Uterus (tissue), 4 donors: Measurements from ENCODE around the gene FAM50A. TPM values are rescaled to one million over a fixed set of nuclear protein-coding genes. Genes with fewer than 3 reads are reported as not detected.

ENCODE experiments used
- DNase-seq, 2 donors: peaks; one replicate each; pipeline ENCODE4 v3.0.0-alpha.2; 2019 to 2020
- H3K27ac ChIP-seq, 2 donors: fragments of 200-600 bp; sonication (generic); 1 replicate in 1 of 2; 2 replicates in 1 of 2; pipeline ENCODE4 v1.5.1; 2016 to 2018
- H3K27me3 ChIP-seq, 2 donors: fragments of 200-600 bp; sonication (generic); one replicate each; pipeline ENCODE4 v1.5.1; 2018 to 2019; ENCODE audit warnings: control low read depth in 1 of 2
- H3K36me3 ChIP-seq, 2 donors: fragments of 200-600 bp; sonication (generic); one replicate each; pipeline ENCODE4 v1.5.1; 2019; ENCODE audit warnings: control low read depth in 1 of 2
- H3K4me1 ChIP-seq, 2 donors: fragments of 200-600 bp; sonication (generic); one replicate each; pipeline ENCODE4 v1.5.1; 2018 to 2019; ENCODE audit warnings: control low read depth in 1 of 2
- H3K4me3 ChIP-seq, 2 donors: fragments of 200-600 bp; sonication (generic); 1 replicate in 1 of 2; 2 replicates in 1 of 2; pipeline ENCODE4 v1.5.1; 2018 to 2019; ENCODE audit warnings: mild to moderate bottlenecking in 1 of 2
- H3K9me3 ChIP-seq, 2 donors: fragments of 200-600 bp; sonication (generic); one replicate each; pipeline ENCODE4 v1.5.1; 2019; ENCODE audit warnings: control low read depth in 1 of 2
- CTCF ChIP-seq, 4 experiments: fragments of 200-600 bp in 2 of 4; fragments of 450-650 bp in 2 of 4; sonication (generic) in 2 of 4; IDR thresholded peaks; one replicate each; pipeline ENCODE4 v1.5.1; 2016 to 2019; ENCODE audit warnings: antibody characterized with exemption in 4 of 4, mild to moderate bottlenecking in 2 of 4, moderate library complexity in 1 of 4
- POLR2A ChIP-seq, 2 donors: fragments of 450-650 bp; IDR thresholded peaks; one replicate each; pipeline ENCODE4 v1.6.1; 2016; ENCODE audit warnings: antibody characterized with exemption in 2 of 2, mild to moderate bottlenecking in 1 of 2, moderate library complexity in 1 of 2
- intact Hi-C: fragments of 100-400 bp; cut with DNase I; formaldehyde crosslinking; loops from one replicate; pipeline ENCODE4 v1.15.1; 2023; ENCODE audit warnings: low total_unique reads
- total RNA-seq, 4 donors: library from RNA; depleted of rRNA in 3 of 4; stranded (reverse); fragments of >200 nt in 3 of 4; gene quantifications; one replicate each; pipeline versions ENCODE4 v1.1.0 to v1.2.4, GENCODE V29; 2014 to 2023
- donor health status: DM: yes; HTN: yes; CAD: no.

Gene FAM50A
- total RNA-seq, 4 donors from 2014 or later = 16.4 to 48.8 (median 28.3) TPM

DNA sequence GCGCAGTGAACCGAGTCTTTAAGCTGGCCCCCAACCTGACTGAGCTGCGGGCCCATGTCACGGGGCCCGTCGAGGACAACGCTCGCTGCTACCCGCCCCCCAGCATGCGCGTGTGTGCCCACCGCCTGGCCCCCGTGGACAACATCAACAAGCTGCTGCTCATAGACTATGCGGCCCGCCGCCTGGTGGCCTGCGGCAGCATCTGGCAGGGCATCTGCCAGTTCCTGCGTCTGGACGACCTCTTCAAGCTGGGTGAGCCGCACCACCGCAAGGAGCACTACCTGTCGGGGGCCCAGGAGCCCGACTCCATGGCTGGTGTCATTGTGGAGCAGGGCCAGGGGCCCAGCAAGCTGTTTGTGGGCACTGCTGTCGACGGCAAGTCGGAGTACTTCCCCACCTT is 16.4 kb downstream of the FAM50A start:
- intact Hi-C loops = no loop called here
- H3K27ac ChIP-seq = no peak overlapping the region
- no peaks in the 10 kb centered on the region for H3K9me3 ChIP-seq
- TF ChIP-seq POLR2A (IDR thresholded peaks at IDR 0.05) (no peak), CTCF (IDR thresholded peaks at IDR 0.05) (no peak)
- no peaks in the 10 kb centered on the region for H3K4me1 ChIP-seq
- no peaks in the 10 kb centered on the region for H3K36me3 ChIP-seq
- H3K4me3 ChIP-seq = no peak overlapping the region
- no peak for DNase-seq
- H3K27me3 ChIP-seq = no peaks in the 10 kb centered on the region

DNA sequence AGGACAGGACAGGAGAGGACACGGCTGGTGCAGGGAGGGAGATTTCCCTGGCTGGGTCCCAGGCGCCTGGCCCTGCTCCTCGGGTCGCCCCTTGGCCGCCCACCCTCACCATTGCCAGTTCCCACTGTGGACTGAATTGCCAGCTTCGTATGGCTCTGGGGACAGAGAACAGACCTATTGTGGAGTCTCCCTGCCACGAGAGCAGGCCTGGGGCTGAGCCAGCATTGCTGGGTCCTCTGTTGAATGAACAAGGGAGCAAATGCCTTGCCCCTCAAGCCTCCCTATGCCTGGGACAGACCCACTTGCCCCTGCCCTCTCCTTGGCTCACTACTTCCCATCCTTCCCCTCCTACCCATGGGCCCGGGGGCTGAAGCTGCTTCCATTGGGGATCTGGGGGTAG is 18.5 kb downstream of the FAM50A start:
- no peaks in the 10 kb centered on the region for H3K36me3 ChIP-seq
- no peaks in the 10 kb centered on the region for H3K9me3 ChIP-seq
- H3K4me1 ChIP-seq = no peaks in the 10 kb centered on the region
- no peak for DNase-seq
- no peak for TF ChIP-seq POLR2A (IDR thresholded peaks at IDR 0.05)
- TF ChIP-seq CTCF (IDR thresholded peaks at IDR 0.05) = no peak
- no peak overlapping the region for H3K4me3 ChIP-seq
- H3K27me3 ChIP-seq = no peaks in the 10 kb centered on the region
- H3K27ac ChIP-seq = no peak overlapping the region
- intact Hi-C loops = no loop called here

DNA sequence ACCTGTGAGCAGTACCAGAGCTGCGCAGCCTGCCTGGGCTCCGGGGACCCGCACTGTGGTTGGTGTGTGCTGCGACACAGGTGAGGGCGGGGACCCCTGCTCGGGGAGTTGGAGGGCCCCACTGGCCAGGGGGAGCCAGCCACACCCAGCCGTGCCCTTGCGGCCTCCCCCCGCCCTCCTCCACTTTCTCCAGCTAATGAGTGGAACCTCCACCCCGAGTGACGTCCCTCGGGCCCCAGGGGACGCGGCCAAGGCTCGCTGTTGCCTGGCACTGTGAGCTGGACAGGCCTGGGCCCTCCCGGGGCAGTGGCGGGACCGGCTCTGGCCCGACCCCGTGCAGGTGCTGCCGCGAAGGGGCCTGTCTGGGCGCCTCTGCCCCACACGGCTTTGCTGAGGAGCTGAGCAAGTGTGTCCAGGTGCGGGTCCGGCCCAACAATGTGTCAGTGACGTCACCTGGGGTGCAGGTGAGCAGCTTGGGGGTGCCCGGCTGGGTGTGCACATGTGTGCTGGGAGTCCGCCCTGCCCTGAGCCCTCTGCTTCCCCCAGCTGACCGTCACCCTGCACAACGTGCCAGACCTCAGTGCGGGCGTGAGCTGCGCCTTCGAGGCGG is 19.8 kb downstream of the FAM50A start:
- no peaks in the 10 kb centered on the region for H3K9me3 ChIP-seq
- intact Hi-C loops = no loop called here
- DNase-seq = no peak
- H3K4me3 ChIP-seq = no peak overlapping the region
- no peaks in the 10 kb centered on the region for H3K4me1 ChIP-seq
- TF ChIP-seq CTCF (IDR thresholded peaks at IDR 0.05) (no peak), POLR2A (IDR thresholded peaks at IDR 0.05) (no peak)
- H3K27ac ChIP-seq = no peak overlapping the region
- H3K27me3 ChIP-seq = no peaks in the 10 kb centered on the region
- H3K36me3 ChIP-seq = no peaks in the 10 kb centered on the region

DNA sequence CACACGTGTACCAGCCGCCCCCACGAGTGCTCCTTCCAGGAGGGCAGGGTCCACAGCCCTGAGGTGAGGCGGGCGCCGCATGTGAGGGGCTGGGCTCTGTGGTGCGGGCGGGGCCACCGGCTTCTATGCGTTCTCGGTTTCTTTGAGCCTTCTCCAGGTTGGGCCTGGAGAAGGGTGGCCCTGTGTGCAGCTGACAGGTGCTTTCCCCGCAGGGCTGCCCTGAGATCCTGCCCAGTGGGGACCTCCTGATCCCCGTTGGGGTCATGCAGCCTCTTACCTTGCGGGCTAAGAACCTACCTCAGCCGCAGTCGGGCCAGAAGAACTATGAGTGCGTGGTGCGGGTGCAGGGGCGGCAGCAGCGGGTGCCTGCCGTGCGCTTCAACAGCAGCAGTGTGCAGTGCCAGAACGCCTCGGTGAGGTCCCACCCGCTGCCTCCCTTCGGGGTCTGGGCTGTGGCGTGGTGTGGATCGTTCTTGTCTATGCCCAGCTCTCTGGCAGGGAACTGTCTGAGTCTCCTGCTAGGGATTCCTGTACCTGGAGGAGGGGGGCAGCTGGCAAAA is 20.9 kb downstream of the FAM50A start:
- H3K36me3 ChIP-seq = no peaks in the 10 kb centered on the region
- intact Hi-C loops = no loop called here

More for the DNA sequence above, 20.9 kb downstream of the FAM50A start:
- TF ChIP-seq CTCF (IDR thresholded peaks at IDR 0.05) = no peak
- no peak for TF ChIP-seq POLR2A (IDR thresholded peaks at IDR 0.05)
- H3K4me3 ChIP-seq = no peak overlapping the region
- no peaks in the 10 kb centered on the region for H3K27me3 ChIP-seq
- no peaks in the 10 kb centered on the region for H3K9me3 ChIP-seq
- no peak for DNase-seq
- no peaks in the 10 kb centered on the region for H3K4me1 ChIP-seq
- H3K27ac ChIP-seq = no peak overlapping the region
